ENCODE data around the gene SLBP. TPM values are rescaled to one million over a fixed set of nuclear protein-coding genes. Genes with fewer than 3 reads are reported as not detected.

SLBP gene
- total RNA-seq, 6 experiments from 2014 or later, result 13.1 to 30.8 (median 14.7) TPM

- no peaks in the 10 kb centered on the region for H3K9me3 ChIP-seq
- DNase-seq (no peak), ATAC-seq (no peak)
- peaks cover 0 to 2% (median 0%) of the 10 kb centered on the region in 4 donors for H3K36me3 ChIP-seq
- no peaks in the 10 kb centered on the region for H3K27me3 ChIP-seq
- WGBS (ENCODE audit: insufficient coverage, low coverage, low lambda C conversion rate, missing lambda C conversion rate), result 65% methylated on average over 10 of the region's 16 CpGs
- no peak overlapping the region for H3K27ac ChIP-seq
- peaks cover 0 to 46% (median 19%) of the 10 kb centered on the region in 4 donors for H3K4me1 ChIP-seq
- no peak overlapping the region for H3K4me3 ChIP-seq
- intact Hi-C loops (cut with DNase I), result no loop called here
- no peak for TF ChIP-seq CTCF (IDR thresholded peaks at IDR 0.05)
- no peak for TF ChIP-seq POLR2A (IDR thresholded peaks at IDR 0.05)
Measured at GRCh38 chr4:1715002-1715758, 3.1 kb upstream of the SLBP start.

GRCh38 chr4:1714303-1715001 lies 2.3 kb upstream of the SLBP start:
- 68% methylated on average over 9 of the region's 9 CpGs for WGBS (ENCODE audit: insufficient coverage, low coverage, low lambda C conversion rate, missing lambda C conversion rate)
- Histone ChIP-seq H3K27me3 (no peaks in the 10 kb centered on the region), H3K9me3 (no peaks in the 10 kb centered on the region), H3K36me3 (peaks cover 0 to 2% (median 0%) of the 10 kb centered on the region in 4 donors), H3K4me3 (no peak overlapping the region), H3K27ac (no peak overlapping the region), H3K4me1 (peaks cover 0 to 41% (median 13%) of the 10 kb centered on the region in 4 donors)
- intact Hi-C loops (cut with DNase I), result no loop called here
- TF ChIP-seq CTCF (IDR thresholded peaks at IDR 0.05) (no peak), POLR2A (IDR thresholded peaks at IDR 0.05) (no peak)
- DNase-seq, result no peak
- no peak for ATAC-seq

- TF ChIP-seq CTCF (IDR thresholded peaks at IDR 0.05) (no peak), POLR2A (IDR thresholded peaks at IDR 0.05) (no peak)
- Histone ChIP-seq H3K27ac (peak overlapping the region; percentile 99 to 100 (median 99)), H3K36me3 (peaks cover 0 to 2% (median 0%) of the 10 kb centered on the region in 4 donors), H3K9me3 (no peaks in the 10 kb centered on the region), H3K4me3 (peak overlapping the region; percentile 80 to 93 (median 87)), H3K4me1 (peaks cover 0 to 29% (median 9%) of the 10 kb centered on the region in 4 donors), H3K27me3 (no peaks in the 10 kb centered on the region)
- 25% methylated on average over 16 of the region's 35 CpGs for WGBS (ENCODE audit: insufficient coverage, low coverage, low lambda C conversion rate, missing lambda C conversion rate)
- ATAC-seq (peak in 3 of 4 donors; percentile 1 to 23 (median 8)), DNase-seq (no peak)
- intact Hi-C loops (cut with DNase I), result no loop called here
Measured at GRCh38 chr4:1713003-1713851, 1.1 kb upstream of the SLBP start.

GRCh38 chr4:1711571-1712215 lies 426 bp downstream of the SLBP start:
- intact Hi-C loops (cut with DNase I), result no loop called here
- Histone ChIP-seq H3K27ac (peak overlapping the region; percentile 99 to 100 (median 99)), H3K36me3 (no peaks in the 10 kb centered on the region), H3K27me3 (no peaks in the 10 kb centered on the region), H3K4me1 (peaks cover 0 to 17% (median 4%) of the 10 kb centered on the region in 4 donors), H3K4me3 (peak overlapping the region; percentile 80 to 93 (median 87)), H3K9me3 (no peaks in the 10 kb centered on the region)
- peak; percentile 73 to 87 (median 73) for DNase-seq
- peak; percentile 41 to 54 (median 46) for ATAC-seq
- TF ChIP-seq CTCF (IDR thresholded peaks at IDR 0.05), result no peak
- no peak for TF ChIP-seq POLR2A (IDR thresholded peaks at IDR 0.05)
- 0% methylated on average over 10 of the region's 85 CpGs for WGBS (ENCODE audit: insufficient coverage, low coverage, low lambda C conversion rate, missing lambda C conversion rate)
